ENCODE measurements around the gene ECPAS. TPM values are rescaled to one million over a fixed set of nuclear protein-coding genes. Genes with fewer than 3 reads are reported as not detected.

Gene ECPAS
- total RNA-seq, 1 experiment from 2014 or later = 69.4 TPM

- no peak overlapping the region for H3K27ac ChIP-seq (ENCODE audit: low read length)
- ChIA-PET CTCF (no interaction called here), POLR2A (interaction anchor here (0.5 to 0.6 kb wide), 2 partner anchors 14 to 49 kb away, joined by 3 to 4 read pairs; no protein-coding TSS in a partner anchor)
- DNase-seq (ENCODE audit: low read depth, low spot score) (peak; percentile 4), ATAC-seq (no peak)
- intact Hi-C loops (cut with micrococcal nuclease; ENCODE audit: unreplicated experiment) = no loop called here
- no peak overlapping the region for H3K4me3 ChIP-seq (ENCODE audit: low read depth in 2 of 2, low read length in 2 of 2)
- TF ChIP-seq REST (IDR thresholded peaks at IDR 0.05; ENCODE audit: insufficient read depth in 1 of 2, low read depth in 2 of 2, low read length in 1 of 2) = no peak
- TF ChIP-seq TCF7L2 (IDR thresholded peaks at IDR 0.05; ENCODE audit: low read depth, low read length) = no peak
- no peak for TF ChIP-seq POLR2AphosphoS5 (IDR thresholded peaks at IDR 0.05; ENCODE audit: low read depth, low read length)
- TF ChIP-seq CTCF (IDR thresholded peaks at IDR 0.05) = no peak
- no peak for TF ChIP-seq SIN3A (IDR thresholded peaks at IDR 0.05; ENCODE audit: borderline replicate concordance, insufficient read depth, low read depth, low read length)
- no peaks in the 10 kb centered on the region for H3K4me1 ChIP-seq (ENCODE audit: control insufficient read depth, insufficient read depth, low read length)
- no peaks in the 10 kb centered on the region for H3K27me3 ChIP-seq (ENCODE audit: control insufficient read depth, insufficient read depth, low read length)
- no TSS peak for BruUV-seq (replicated peaks)
- no peaks in the 10 kb centered on the region for H3K9me3 ChIP-seq (ENCODE audit: control insufficient read depth, insufficient read depth, low read depth, low read length)
- in situ Hi-C loops (cut with HindIII; ENCODE audit: low pct_unique_long_range_greater_than_20kb, low sequenced_read_pairs) = no loop called here
- H3K36me3 ChIP-seq (ENCODE audit: control insufficient read depth, insufficient read depth, low read length) = peaks cover 20% of the 10 kb centered on the region
These were observed 57.0 kb downstream of the ECPAS start for GRCh38 chr9:111427186-111427585.

- H3K4me1 ChIP-seq (ENCODE audit: control insufficient read depth, insufficient read depth, low read length) = no peaks in the 10 kb centered on the region
- no peak for TF ChIP-seq SIN3A (IDR thresholded peaks at IDR 0.05; ENCODE audit: borderline replicate concordance, insufficient read depth, low read depth, low read length)
- no peak for TF ChIP-seq REST (IDR thresholded peaks at IDR 0.05; ENCODE audit: insufficient read depth in 1 of 2, low read depth in 2 of 2, low read length in 1 of 2)
- TF ChIP-seq CTCF (IDR thresholded peaks at IDR 0.05) = no peak
- no peak for TF ChIP-seq TCF7L2 (IDR thresholded peaks at IDR 0.05; ENCODE audit: low read depth, low read length)
- no peak for TF ChIP-seq POLR2AphosphoS5 (IDR thresholded peaks at IDR 0.05; ENCODE audit: low read depth, low read length)
- in situ Hi-C loops (cut with HindIII; ENCODE audit: low pct_unique_long_range_greater_than_20kb, low sequenced_read_pairs) (no loop called here), intact Hi-C loops (cut with micrococcal nuclease; ENCODE audit: unreplicated experiment) (no loop called here)
- ATAC-seq = no peak
- no TSS peak for BruUV-seq (replicated peaks)
- no peaks in the 10 kb centered on the region for H3K27me3 ChIP-seq (ENCODE audit: control insufficient read depth, insufficient read depth, low read length)
- no peak for DNase-seq (ENCODE audit: low read depth, low spot score)
- CTCF ChIA-PET = no interaction called here
- H3K27ac ChIP-seq (ENCODE audit: low read length) = no peak overlapping the region
- no peak overlapping the region for H3K4me3 ChIP-seq (ENCODE audit: low read depth in 2 of 2, low read length in 2 of 2)
- POLR2A ChIA-PET = no interaction called here
- peaks cover 26% of the 10 kb centered on the region for H3K36me3 ChIP-seq (ENCODE audit: control insufficient read depth, insufficient read depth, low read length)
- H3K9me3 ChIP-seq (ENCODE audit: control insufficient read depth, insufficient read depth, low read depth, low read length) = no peaks in the 10 kb centered on the region
These were observed 60.8 kb downstream of the ECPAS start for GRCh38 chr9:111423389-111423788.
